GM03348 (cell line): Measurements from ENCODE around the gene EPHA2.
"Not testable (repeated sequence)": the region's sequence is repeated elsewhere in the genome, so short reads cannot be mapped to it uniquely, and the experiment has no call there.

Source experiments
- DNase-seq: peaks from one replicate; pipeline ENCODE4 v3.0.0; 2012; ENCODE audit warnings: low spot score

Gene EPHA2

GRCh38 chr1:16167331-16168143, 11.7 kb upstream of the EPHA2 start:
- peak; percentile 86 for DNase-seq

GRCh38 chr1:16166117-16166516, 10.2 kb upstream of the EPHA2 start:
- DNase-seq: no peak

DNA sequence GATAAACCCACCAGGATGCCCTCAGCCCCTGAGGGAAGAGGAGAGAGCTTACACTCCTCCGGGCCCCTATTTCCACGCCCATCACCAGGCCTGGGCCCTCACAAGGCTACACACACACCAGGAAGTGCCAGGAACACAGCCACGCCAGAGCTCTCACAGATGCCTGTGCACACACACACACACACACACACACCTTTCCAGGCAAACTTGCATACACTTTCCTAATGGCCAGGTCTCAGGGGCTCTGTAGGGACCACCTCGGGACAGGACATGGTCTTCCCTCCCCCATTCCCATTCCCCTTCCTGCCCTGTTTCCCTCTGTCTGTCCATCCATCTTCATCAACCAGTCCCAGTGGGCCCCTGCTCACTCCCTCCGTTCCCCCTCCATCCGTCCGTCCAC, 9.7 kb upstream of the EPHA2 start:
- no peak for DNase-seq

- DNase-seq: no peak
Measured at GRCh38 chr1:16165073-16165364, 9.2 kb upstream of the EPHA2 start.

DNA sequence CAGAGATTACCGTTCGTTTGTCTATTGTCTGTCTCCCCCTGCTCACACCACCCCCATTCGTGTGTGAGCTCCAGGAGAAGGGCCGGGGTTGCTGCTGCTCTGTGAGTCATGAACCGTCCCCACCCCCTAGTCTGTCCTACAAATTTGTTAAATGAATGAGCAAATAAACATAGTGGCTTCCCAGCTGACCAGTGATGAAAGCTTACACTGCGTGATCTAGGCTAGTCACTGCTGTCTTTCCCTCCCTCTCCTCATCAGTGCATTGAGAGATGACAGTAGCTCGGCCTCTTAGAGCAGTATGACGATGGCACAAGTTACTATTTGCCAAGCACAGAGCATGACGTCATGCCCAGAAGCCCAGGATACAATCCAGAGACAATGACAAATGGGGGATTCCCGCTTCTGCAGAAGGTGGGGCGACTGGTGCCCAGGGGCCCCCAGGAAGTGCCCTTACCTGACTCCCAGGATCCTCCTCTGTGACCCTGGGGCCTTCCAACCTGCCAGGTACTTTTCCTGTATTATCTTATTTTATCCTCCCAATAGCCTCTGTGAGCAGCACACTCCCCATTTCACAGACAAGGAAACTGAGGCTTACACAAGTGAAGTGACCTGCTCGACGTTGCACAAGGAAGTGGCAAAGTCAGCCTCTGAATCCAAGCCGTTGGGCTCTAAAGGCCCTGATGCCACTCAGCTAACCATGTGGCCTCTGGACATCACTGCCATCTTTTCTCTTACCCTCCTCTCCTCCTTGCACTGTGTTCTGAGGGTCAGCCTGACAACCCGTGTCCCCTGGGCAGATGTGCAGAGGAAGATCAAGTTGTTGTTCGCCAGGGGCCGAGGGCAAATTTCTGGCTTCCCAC, 8.6 kb upstream of the EPHA2 start:
- peak; percentile 86 for DNase-seq

- DNase-seq: not testable (repeated sequence)
Measured at GRCh38 chr1:16163608-16164212, 7.8 kb upstream of the EPHA2 start.

- DNase-seq: no peak
Measured at GRCh38 chr1:16162163-16162822, 6.4 kb upstream of the EPHA2 start.

DNA sequence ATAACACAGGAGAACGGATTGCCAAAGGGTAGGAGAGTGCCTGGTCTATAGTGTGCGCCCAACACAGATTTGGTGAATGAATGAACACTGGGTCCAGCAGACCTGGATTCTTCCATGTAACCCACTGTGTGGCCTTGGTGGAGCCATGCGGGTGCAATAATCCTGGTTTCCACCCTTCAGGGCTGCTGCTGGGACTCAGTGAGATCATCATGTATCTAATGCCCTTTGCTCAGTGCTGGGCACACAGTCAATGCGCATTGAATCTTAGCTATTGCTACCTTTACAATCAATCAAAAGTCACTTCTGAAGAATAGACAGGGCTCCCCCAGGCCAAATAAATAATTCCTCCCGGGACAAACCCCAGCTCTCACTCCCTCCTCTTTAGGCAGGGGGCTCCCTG, 5.8 kb upstream of the EPHA2 start:
- DNase-seq: no peak

DNA sequence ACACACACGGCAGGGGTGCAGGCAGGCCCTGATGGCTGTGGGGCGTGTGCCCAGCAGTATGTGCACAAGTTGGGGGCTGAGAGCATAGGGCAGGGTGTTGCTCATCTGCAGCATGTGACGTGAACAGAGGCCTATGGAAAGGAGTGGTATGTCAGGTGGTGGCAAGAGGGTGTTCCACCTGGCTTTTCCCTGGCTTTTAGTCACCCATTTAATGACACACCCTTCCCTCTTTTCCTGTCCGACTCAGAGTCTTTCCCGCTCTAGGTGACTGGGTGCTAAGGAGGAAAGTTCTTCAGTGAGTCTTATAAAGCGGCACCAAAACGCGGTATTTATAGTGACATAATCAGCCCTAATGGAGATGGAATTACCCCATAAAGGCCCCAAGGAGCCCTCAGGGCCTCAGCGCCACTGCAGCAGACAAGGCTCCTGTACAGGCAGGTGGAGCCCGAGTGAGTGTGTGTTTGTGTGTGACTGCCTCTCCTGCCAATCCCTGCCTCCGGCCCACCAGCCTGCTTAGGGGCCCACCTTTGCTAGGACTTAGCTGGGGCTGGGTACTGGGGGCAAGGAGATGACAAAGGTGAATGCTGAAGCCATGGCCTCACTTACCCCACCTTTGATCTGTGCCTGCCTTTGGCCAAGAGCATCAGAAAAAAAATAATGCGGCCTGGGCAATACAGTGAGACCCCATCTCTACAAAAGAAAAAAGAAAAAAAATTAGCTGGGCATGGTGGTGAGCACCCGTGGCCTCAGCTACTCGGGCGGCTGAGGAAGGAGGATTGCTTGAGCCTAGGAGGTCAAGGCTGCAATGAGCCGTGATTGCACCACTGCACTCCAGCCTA, 3.3 kb upstream of the EPHA2 start:
- DNase-seq: no peak

DNA sequence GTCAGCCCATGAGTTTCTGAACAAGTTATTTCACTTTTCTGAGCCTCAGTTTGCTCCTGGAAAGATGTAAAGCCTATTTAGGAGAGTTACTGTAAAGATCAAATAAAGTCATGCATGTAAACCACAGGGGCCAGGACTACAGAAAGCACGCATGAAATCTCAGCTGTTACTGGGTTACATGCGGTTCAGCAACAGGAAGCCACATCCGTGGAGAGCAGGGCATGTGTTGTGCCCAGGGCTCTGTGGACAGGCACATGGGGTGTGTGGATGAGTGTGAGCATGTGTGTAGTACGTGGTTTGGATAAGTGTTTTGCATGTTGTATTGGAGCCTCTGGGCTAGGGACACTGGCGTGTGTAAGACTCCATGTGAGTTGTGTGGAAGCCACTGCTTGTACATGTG, 2.2 kb upstream of the EPHA2 start:
- no peak for DNase-seq

GRCh38 chr1:16156848-16157495, 1.1 kb upstream of the EPHA2 start:
- DNase-seq: no peak

DNA sequence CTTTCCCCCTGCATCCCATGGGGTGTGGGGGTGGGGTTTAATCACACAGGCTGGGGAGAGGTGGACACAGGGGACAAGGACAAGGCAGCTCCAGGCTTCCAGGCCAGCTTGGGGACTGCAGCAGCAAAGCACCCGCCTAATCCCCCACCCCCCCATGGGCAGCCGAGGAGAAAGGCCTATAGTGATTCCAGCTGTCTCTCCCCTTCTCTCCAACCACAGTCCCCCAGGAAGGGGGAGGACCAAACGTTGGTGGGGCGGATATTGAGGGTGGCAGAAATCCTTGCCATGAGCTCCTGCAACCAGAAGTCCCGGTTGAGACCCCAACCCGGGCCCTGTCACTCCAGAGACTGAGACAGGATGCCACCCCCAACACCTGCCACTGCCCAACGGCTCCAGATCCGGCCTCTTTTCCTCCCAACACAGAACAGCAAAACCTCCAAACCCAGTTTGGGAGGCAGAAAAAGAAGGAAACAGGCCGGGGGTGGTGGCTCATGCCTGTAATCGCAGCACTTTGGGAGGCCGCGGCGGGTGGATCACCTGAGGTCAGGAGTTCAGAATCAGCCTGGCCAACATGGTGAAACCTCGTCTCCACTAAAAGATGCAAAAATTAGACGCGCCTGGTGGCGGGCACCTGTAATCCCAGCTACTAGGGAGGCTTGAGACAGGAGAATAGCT, 1.7 kb downstream of the EPHA2 start:
- no peak for DNase-seq

GRCh38 chr1:16153096-16153998, 2.5 kb downstream of the EPHA2 start:
- DNase-seq: no peak

GRCh38 chr1:16152481-16153087, 3.3 kb downstream of the EPHA2 start:
- peak; percentile 52 for DNase-seq

- no peak for DNase-seq
Measured at GRCh38 chr1:16151995-16152384, 3.9 kb downstream of the EPHA2 start.

GRCh38 chr1:16151196-16151994, 4.5 kb downstream of the EPHA2 start:
- DNase-seq: no peak

DNA sequence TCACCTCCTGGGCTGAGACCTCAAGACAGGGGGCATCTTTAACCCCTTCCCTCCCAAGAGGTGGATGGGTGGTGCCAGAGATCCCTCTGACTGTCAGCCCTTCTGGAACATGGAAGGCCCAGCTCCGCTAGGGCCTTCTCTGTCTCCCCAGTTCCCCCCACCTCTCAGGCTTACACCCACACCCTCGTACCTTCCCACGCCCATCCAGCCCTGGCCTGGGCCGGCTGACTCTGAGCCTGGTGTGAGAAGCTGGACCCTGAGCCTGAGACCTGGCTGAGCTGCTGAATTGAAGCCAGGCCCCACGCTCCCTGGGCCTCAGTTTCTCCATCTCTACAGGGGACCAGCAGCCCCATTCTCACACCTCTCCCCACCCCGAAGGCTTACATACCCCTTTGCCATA, 5.4 kb downstream of the EPHA2 start:
- no peak for DNase-seq
